ENCODE results near the gene TSPAN9. TPM values are rescaled to one million over a fixed set of nuclear protein-coding genes. Genes with fewer than 3 reads are reported as not detected.

The TSPAN9 gene
- total and polyA plus RNA-seq, 8 donors = 1.4 to 58.3 (median 7.9) TPM

- H3K4me3 ChIP-seq = no peak overlapping the region
- no peak overlapping the region for H3K27ac ChIP-seq
- 72 to 83% (median 80%) methylated on average over 5 of the region's 5 CpGs for WGBS, 5 donors
- intact Hi-C loops (cut with DNase I; ENCODE audit: low total_unique reads) = no loop called here
- no peak for TF ChIP-seq POLR2AphosphoS5 (IDR thresholded peaks at IDR 0.05)
- no peak for TF ChIP-seq POLR2A (IDR thresholded peaks at IDR 0.05)
- TF ChIP-seq, protein P1, sequence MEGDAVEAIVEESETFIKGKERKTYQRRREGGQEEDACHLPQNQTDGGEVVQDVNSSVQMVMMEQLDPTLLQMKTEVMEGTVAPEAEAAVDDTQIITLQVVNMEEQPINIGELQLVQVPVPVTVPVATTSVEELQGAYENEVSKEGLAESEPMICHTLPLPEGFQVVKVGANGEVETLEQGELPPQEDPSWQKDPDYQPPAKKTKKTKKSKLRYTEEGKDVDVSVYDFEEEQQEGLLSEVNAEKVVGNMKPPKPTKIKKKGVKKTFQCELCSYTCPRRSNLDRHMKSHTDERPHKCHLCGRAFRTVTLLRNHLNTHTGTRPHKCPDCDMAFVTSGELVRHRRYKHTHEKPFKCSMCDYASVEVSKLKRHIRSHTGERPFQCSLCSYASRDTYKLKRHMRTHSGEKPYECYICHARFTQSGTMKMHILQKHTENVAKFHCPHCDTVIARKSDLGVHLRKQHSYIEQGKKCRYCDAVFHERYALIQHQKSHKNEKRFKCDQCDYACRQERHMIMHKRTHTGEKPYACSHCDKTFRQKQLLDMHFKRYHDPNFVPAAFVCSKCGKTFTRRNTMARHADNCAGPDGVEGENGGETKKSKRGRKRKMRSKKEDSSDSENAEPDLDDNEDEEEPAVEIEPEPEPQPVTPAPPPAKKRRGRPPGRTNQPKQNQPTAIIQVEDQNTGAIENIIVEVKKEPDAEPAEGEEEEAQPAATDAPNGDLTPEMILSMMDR (IDR thresholded peaks at IDR 0.05) = no peak
- no peak for TF ChIP-seq EP300 (IDR thresholded peaks at IDR 0.05)
- H3K36me3 ChIP-seq = no peaks in the 10 kb centered on the region
- H3K27me3 ChIP-seq = no peaks in the 10 kb centered on the region
- H3K9me3 ChIP-seq = no peaks in the 10 kb centered on the region
- peaks cover 0 to 16% (median 0%) of the 10 kb centered on the region in 4 donors for H3K4me1 ChIP-seq
- DNase-seq = no peak
These were observed 105.2 kb downstream of the TSPAN9 start for GRCh38 chr12:3182426-3182825.

DNA sequence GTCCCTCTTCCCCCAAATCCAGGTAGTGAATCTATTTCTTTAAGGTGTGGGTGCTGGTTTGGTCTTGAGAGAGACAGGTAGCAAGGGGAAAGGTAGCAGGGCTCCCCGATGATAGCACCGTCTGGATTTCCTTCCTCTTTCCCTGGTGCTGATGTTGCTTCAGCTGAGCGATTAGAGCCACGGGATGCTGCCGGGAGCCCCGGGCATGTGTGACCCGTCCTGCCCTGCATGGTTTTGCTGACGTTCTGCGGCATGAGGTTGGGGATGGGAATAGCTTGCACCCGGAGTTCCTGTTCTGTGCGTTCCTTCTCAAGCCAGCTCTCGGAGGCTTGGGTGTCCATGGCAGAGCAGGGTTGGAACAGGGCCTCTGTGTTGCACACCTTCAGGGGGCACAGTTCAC lies 107.3 kb downstream of the TSPAN9 start:
- Histone ChIP-seq H3K4me1 (peaks cover 0 to 32% (median 3%) of the 10 kb centered on the region in 4 donors), H3K36me3 (no peaks in the 10 kb centered on the region), H3K27ac (no peak overlapping the region), H3K4me3 (no peak overlapping the region), H3K9me3 (no peaks in the 10 kb centered on the region), H3K27me3 (no peaks in the 10 kb centered on the region)
- WGBS, 5 donors = 82 to 91% (median 85%) methylated on average over 7 to 12 of the region's 12 CpGs
- TF ChIP-seq POLR2A (IDR thresholded peaks at IDR 0.05) (no peak), EP300 (IDR thresholded peaks at IDR 0.05) (no peak), POLR2AphosphoS5 (IDR thresholded peaks at IDR 0.05) (no peak)
- TF ChIP-seq, protein P1 (IDR thresholded peaks at IDR 0.05) = no peak
- no peak for DNase-seq
- intact Hi-C loops (cut with DNase I; ENCODE audit: low total_unique reads) = no loop called here

DNA sequence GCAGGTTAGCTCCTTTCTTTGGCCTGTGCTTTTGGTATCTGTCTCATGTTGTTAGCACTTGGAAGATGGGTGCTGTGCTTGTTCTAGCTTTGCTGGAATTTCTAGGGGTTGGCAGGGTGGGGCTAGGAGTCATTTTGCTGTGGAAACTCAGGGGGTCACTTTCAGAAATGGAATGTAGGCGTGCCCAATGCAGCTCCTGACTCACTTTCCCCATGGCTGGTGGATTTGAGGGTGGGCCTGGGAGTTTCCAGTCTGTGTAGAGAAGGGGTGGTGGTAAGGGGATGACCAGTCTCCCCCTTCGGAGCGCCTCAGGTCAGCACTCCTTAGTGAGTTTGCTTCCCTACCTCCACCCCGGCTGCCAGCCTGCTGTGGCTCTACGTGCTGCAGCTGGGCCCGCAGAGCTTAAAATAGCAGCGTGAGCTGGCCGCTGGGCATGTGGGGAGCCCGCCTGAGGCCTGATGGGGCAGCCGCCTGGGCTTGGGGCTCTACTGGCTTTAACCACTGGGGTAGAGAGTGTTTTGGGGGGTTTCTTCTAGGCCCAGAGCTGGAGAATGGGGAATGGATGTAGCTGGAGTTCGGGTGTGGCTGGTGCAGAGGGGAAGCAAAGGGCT lies 108.2 kb downstream of the TSPAN9 start:
- Histone ChIP-seq H3K4me3 (no peak overlapping the region), H3K27me3 (no peaks in the 10 kb centered on the region), H3K4me1 (peaks cover 0 to 41% (median 8%) of the 10 kb centered on the region in 4 donors), H3K36me3 (no peaks in the 10 kb centered on the region), H3K9me3 (no peaks in the 10 kb centered on the region), H3K27ac (no peak overlapping the region)
- TF ChIP-seq EP300 (IDR thresholded peaks at IDR 0.05) (no peak), POLR2AphosphoS5 (IDR thresholded peaks at IDR 0.05) (no peak), POLR2A (IDR thresholded peaks at IDR 0.05) (no peak)
- TF ChIP-seq, protein P1 (IDR thresholded peaks at IDR 0.05) = no peak
- no peak for DNase-seq
- intact Hi-C loops (cut with DNase I; ENCODE audit: low total_unique reads) = no loop called here
- WGBS, 5 donors = 90 to 95% (median 92%) methylated on average over 9 to 11 of the region's 11 CpGs

DNA sequence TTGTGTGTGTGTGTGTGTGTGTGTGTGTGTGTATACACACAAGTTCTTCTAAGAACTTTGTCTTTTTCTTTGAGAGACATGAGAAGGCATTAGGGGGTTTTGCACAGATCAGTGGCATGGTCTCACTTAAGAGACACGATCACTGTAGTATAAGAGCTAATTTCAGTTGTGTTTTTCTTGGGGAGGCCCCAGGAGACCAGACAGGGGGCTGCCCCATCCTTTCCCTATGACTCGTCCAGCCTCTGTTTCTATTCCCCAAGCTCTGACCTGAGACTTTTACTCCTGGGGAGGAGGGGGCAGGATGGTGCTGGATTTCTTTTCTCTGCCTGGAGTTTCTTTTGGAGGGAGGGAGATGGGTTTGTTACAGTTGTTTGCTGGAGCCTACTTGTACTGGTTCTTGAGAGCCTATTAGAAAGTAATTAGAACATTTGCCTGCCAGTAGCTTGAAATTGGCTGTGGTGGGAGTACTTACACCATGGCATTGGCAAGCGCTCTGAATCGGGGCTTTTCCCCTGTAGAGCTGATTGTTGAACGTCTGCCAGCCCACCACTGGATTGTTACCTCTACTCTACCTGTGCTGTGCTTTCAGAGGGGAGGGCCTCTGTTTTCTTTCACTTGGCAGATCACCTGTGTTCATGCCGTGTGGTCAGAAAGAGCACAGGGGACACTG lies 109.5 kb downstream of the TSPAN9 start:
- peaks cover 0 to 43% (median 9%) of the 10 kb centered on the region in 4 donors for H3K4me1 ChIP-seq
- no peak for DNase-seq
- H3K4me3 ChIP-seq = no peak overlapping the region
- H3K27ac ChIP-seq = no peak overlapping the region
- no peaks in the 10 kb centered on the region for H3K36me3 ChIP-seq
- no peaks in the 10 kb centered on the region for H3K27me3 ChIP-seq
- WGBS, 5 donors = 69 to 76% (median 72%) methylated on average over 6 of the region's 6 CpGs
- no peaks in the 10 kb centered on the region for H3K9me3 ChIP-seq
- TF ChIP-seq POLR2A (IDR thresholded peaks at IDR 0.05) = no peak
- TF ChIP-seq POLR2AphosphoS5 (IDR thresholded peaks at IDR 0.05) = no peak
- TF ChIP-seq, protein P1 (IDR thresholded peaks at IDR 0.05) = no peak
- TF ChIP-seq EP300 (IDR thresholded peaks at IDR 0.05) = no peak
- intact Hi-C loops (cut with DNase I; ENCODE audit: low total_unique reads) = no loop called here
